ENCODE data around the gene PRKCZ.

PRKCZ gene

DNA sequence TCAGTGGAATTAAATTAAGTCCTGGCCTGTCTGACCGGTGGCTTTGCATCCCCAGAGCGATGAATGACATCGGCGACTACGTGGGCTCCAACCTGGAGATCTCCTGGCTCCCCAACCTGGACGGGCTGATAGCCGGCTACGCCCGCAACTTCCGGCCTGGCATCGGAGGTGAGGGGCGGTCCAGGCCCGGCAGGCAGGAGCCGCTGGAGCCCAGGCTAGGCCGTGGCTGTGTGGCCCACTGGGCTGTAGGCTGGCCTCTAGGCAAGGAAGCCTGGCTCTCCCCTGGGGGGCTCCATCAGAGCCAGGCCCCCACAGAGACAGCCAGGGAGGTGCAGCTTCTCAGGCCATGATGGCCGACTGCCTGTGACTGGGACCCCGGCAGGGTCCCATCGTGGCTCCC is 25.3 kb upstream of the PRKCZ start:
- DNase-seq (ENCODE audit: low read depth in 2 of 2): no peak

DNA sequence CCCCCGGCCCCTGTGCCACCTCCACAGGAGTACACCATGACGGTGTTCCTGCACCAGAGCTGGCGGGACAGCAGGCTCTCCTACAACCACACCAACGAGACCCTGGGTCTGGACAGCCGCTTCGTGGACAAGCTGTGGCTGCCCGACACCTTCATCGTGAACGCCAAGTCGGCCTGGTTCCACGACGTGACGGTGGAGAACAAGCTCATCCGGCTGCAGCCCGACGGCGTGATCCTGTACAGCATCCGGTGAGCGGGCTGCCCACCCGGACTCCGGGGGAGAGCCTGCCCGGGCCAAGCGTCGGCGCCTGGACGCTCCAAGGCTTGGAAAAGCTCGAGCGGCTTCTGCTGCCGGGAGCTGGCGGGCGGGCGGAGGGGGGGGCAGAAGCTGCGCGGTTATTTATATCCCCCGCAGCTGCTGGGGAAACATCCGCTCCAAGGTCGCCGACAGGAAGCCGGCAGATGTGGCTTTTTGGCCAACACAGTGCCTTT is 24.7 kb upstream of the PRKCZ start:
- no peak for DNase-seq (ENCODE audit: low read depth in 2 of 2)

DNA sequence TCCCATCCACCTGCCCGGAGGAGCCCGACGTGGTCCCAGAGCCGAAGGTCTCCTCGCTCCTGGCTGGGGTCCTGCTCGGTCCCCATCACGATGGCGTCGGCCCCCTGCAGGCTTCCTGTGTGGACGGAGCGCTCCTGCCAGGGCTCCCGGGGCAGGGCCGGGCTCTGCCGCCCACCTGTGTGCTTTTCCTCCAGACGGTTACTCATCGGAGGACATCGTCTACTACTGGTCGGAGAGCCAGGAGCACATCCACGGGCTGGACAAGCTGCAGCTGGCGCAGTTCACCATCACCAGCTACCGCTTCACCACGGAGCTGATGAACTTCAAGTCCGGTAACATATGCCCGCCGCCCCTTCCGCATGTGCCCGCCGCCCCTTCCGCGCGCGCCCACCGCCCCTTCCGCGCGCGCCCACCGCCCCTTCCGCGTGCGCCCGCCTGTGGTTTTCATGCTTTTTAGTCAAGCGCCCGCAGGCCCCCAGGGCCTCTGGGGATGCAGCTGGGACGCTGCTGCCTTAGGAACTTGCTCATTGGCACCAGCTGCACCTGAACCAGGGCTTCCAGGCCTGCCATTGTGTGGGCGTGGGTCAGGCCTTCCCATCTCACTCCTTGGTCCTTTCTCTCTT is 22.1 kb upstream of the PRKCZ start:
- no peak for DNase-seq (ENCODE audit: low read depth in 2 of 2)

DNA sequence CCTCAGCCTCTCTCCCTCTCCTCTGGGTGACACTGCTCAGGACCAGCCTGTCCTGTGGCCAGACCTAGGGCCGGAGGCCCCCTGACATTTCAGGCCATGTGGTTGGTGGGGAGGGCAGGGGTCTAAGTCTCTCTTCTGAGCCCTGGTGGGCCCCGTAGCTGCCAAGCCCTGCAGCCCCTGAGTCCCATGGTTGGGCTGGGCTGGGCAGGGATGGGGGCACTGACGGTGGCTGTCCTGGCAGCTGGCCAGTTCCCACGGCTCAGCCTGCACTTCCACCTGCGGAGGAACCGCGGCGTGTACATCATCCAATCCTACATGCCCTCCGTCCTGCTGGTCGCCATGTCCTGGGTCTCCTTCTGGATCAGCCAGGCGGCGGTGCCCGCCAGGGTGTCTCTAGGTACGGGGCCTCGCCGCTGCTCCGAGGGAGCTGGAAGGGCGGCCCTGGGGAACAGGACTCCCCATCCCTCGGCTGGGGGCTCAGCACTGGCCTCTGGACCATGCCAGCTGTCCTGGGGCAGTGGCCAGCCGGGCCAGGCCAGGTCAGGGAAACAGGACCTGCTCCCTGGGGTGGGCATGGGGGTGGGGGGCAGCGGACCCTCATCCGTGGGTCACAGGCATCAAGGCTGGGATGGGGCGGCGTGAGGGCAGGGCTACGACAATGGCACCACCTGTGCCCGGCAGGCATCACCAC is 21.2 kb upstream of the PRKCZ start:
- no peak for DNase-seq (ENCODE audit: low read depth in 2 of 2)

DNA sequence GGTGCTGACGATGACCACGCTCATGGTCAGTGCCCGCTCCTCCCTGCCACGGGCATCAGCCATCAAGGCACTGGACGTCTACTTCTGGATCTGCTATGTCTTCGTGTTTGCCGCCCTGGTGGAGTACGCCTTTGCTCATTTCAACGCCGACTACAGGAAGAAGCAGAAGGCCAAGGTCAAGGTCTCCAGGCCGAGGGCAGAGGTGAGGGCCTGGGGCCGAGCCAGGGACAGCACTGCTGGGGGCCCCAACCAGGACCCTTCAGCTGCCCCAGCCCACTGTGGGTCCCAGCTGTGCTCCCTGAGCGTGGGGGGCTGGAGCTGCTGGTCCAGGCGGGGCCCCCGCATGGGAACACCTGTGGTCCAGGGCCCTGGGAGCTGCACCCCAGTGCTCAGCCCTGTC is 20.6 kb upstream of the PRKCZ start:
- no peak for DNase-seq (ENCODE audit: low read depth in 2 of 2)

DNA sequence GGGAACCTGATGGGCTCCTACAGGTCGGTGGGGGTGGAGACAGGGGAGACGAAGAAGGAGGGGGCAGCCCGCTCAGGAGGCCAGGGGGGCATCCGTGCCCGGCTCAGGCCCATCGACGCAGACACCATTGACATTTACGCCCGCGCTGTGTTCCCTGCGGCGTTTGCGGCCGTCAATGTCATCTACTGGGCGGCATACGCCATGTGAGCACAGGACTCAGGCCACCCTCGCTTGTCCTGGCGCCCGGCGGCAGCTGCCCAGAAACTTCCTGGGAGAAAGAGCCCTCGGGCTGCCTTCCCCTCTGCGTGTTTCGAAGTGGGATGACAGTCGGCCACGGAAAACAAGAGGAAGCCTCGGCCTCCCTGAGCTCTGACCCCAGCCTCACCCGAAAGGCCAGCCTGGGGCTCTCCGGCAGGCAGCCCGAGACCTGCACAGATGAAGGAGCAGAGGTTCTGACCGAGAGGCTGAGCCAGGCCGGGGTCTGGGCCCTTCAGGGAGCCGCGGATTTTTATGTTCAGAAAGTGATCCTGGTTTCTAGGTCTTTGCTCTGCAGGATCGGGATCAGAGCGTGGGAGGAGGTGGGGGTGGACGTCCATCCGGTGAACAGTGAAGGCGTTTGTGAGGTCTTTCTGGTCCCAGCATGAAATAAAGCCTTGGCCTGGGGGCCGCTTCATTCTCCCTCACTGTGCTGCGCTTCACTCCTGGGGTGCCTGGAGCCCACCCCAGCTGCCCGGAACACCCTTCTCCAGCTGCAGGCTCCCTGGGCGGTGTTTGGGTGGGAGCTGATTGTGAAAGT is 19.9 kb upstream of the PRKCZ start:
- DNase-seq (ENCODE audit: low read depth in 2 of 2): no peak

DNA sequence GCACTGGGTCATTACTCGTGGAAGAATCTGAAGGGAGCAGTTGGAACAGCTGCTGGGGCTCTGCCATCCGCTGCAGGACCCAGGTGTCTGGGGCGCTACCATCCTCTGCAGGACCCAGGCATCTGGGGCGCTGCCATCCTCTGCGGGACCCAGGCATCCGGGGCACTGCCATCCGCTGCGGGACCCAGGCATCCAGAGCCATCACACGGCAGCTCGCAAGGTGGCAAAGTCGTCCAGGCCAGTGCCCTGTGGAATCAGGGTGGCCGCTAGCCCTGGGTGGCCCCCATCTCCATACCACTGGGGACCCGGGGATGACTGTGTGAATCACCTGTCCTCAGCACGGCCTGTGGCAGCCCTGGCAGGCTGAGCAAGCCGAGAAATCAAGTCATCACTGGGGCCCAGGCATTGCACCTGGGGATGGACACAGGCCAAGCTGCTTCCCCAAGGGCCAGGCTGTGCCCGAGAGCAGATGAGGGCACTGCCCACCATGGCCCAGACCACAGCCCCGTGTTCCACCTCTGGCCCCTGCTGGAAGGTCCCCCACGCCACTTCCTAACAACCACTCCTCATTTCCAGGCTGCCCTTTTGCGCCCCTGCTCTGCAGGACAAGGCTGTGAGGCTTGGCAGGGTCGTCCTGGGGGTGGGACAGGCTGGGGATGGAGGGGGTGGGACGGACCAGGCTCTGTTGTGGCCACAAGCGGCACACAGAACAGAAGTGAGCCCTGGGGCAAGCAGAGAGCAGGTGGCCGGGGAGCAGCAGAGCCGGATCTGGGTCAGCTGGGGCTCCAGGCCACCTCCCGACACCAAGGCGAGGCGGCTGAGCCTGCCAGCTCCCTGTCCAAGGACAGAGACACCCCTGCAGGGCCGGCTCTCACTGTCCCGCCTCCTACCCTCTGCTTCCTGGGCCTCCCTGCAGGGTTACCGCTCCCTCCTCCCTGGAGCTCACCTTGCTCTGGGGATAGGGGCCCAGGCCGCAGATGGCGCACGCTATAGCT is 18.4 kb upstream of the PRKCZ start:
- no peak for DNase-seq (ENCODE audit: low read depth in 2 of 2)

DNA sequence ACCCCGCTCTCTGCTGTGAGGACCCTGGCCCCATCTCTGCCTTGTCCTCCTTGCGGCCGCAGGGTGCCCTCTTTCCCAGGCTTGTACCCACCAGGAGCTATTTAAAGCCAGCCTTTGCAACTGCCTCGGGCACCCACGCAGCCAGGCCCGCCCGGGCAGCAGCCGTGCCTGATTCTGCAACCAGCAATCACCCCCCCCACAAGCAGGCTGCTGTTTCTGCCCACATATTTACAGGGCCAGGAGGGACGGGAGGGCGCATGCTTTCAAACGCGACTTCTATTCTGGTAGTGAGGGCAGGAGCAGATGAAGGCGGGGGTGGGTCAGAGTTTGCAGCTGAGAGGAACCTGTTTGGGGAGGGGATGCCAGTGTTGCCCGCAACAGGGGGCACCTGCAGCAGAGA is 17.5 kb upstream of the PRKCZ start:
- no peak for DNase-seq (ENCODE audit: low read depth in 2 of 2)

DNA sequence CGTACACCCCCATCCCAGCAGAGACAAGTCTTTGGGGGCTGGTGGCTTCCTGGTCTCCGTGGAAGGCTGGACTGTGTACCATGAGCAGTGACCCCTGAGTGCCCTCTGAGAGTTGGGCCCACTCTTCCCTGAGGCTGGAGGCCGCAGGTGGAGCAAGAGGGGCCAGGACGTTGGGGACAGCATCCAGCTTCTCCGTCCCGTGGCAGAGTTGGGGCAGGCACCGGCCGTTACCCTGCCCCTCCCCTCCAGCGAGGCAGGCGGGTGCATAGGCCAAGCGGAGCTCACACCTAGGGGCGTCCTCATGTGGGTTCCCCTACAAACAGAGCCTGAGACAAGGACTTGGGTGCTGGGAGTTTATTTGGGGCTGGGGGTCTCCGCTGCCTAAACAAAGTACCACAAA is 17.0 kb upstream of the PRKCZ start:
- no peak for DNase-seq (ENCODE audit: low read depth in 2 of 2)

DNA sequence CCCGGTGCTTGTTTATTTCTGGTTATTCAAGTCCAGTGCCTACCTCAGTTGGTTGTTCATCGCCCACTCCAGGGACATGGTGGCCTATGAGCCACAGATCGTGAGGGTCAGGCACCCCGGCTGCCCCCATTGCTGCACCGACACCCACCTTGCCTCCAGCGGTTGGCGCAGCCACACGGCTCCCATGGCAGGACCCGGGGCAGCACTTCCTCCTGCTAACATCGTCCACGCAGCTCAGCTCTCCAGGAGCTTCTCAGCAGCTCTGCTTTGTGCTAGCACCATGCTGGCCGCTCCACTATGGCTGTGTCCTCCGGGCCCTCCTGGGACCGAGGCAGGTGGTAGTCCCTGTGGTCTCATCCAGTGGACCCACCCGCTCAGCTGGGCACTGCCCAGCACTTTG is 13.9 kb upstream of the PRKCZ start:
- DNase-seq (ENCODE audit: low read depth in 2 of 2): no peak

DNA sequence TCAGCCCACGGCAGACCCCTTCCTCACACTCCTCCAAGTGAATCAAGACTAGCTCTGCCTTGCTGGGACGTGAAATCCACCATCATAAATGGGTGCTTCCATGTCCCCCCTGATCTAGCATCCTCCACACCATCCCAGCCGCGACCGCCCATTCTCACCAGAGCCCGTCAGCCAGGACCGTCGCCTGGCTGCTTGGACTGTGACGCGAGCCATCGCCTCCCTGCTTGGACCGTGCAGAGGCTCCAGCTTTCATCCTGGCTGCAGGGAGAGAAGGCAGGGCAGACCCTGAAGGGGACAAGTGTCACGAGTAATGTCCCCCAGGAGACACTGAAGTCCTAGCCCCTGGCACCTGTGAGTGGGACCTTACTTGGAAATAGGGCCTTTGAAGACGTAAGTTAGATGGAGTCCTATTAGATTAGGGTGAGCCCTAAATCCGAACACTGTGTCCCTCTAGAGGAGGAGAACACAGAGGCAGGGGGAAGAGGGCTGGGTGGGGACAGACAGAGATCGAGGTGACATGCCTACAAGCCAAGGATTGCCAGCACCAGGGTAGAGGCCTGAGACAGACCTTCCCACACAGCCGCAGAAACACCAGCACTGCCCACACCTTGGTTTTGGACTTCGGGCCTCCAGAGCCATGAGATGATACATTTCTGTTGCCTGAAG is 12.8 kb upstream of the PRKCZ start:
- DNase-seq (ENCODE audit: low read depth in 2 of 2): no peak

DNA sequence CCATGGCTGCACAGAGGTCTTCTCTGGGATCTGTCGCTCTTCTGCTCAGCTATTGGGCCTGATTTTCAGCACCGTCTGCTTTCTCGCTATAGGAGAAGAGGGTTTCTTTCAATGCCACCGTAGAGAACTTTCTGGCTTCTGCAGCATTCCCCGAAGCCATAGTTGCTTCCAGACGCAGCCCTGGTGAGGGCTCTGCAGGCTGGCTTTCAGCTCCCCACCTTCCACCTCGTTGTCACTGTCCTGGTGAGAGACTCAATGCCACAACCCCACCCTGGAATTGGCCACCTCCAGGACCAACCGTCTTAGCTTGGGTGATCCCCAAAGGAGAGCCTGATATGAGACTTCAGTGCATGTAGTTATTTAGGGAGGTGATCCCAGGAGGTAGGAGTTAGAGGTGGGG is 12.0 kb upstream of the PRKCZ start:
- no peak for DNase-seq (ENCODE audit: low read depth in 2 of 2)

DNA sequence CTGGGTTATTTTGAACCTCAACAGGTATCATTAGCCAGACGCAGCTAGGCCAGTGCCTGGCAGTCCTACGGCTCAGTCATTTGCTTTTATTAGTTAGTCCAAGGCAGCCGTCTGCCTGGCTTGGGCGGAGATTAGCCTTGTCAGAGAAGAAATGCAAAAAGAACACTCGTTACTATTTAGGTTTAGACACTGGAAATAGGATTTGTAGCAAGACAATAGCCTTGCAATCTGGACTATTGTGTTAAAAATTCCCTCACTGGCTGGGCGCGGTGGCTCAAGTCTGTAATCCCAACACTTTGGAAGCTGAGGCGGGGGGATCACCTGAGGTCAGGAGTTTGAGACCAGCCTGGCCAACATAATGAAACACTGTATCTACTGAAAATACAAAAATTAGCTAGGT is 11.0 kb upstream of the PRKCZ start:
- DNase-seq (ENCODE audit: low read depth in 2 of 2): no peak

DNA sequence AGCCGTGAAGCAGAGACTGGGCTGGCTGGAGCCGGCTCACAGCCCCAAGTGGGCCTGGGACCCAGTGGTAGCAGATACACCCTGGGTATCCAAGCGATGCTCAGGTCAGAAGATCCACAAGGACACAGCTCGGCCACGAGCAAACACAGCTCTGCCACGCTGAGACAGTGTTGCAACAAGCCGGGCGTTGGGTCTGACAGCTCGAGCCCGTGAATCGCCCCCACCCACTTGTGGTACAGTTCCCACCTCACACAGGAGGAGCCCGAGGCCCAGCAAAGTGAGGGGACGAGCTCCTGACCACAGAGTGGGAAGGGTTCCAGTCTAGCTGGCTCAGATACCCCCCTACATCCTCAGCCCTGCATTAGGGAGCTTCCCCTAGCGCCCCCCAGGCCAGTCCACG is 8.9 kb upstream of the PRKCZ start:
- no peak for DNase-seq (ENCODE audit: low read depth in 2 of 2)

DNA sequence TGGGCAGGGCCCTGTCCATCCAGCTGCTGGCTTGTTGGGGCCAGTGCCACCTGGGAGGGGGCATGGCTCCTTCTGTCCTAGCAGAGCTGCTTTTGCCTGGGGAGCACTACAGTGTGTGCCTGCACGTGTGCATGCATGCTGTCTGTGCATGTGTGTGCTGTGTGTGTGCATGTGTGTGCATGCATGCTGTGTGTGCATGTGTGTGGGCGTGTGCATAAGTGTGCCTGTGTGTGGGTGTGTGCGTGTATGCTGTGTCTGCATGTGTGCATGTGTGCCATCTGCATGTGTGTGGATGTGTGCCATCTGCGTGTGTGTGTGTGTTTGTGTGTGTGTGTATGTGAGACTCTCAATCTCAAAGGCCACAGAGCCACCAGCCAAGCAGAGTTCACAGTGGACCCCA is 8.3 kb upstream of the PRKCZ start:
- DNase-seq (ENCODE audit: low read depth in 2 of 2): no peak

DNA sequence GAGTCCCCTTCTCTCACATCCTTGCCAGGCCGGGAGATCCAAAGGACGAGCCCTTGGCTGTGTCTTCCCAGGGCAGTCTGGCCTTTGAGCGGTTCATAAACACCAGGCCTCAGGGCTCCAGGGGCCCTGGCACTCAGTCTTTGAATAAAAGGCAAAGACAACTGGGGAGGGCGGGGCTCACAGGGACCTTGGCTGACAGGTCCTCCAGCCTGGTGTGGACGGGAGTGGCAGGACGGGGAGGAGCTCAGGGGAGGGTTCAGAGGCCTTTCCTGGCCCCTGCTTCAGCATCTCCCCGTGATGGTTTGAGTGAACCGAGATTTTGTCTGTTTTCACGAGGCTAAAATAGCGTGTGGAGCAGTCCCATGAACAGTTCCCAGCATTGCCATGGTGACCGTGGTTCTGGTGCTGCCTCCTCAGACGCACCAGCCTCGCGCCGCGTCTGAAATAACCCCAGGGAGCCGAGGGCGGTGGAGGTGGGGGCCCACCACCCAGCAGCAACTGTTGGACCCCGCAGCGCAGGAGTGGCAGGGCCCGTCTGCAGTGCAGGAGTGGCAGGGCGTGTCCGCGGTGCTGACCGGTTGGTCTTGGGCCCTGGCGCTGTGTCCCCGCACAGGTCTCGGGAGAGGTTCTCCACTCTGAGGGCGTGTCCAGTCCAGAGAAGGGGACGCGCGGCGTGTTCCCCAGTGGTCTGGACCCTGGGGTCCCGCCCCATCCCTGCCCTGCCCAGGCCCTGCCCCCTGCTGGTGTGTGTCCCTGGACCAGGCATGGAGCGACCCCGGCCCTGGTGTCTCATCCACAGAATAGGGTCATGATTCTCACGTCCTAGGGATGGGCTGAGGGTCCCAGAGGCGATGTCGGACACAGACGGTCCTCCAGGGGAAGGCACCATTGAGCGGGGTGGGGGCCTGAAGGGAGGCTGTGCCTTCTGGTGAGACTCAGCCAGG is 7.1 kb upstream of the PRKCZ start:
- no peak for DNase-seq (ENCODE audit: low read depth in 2 of 2)

DNA sequence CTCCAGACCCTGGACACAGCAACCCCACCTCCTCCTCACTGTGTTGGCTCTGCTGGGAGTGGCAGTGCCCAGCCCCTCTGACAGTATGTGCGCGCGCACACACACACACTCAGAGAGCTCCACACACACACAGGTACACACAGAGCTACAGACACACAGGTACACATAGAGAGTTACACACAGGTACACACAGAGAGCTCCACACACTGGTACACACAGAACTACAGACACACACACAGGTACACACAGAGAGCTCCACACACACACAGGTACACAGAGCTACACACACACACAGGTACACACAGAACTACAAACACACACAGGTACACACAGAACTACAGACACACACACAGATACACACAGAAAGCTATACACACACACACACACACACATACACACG is 6.3 kb upstream of the PRKCZ start:
- DNase-seq (ENCODE audit: low read depth in 2 of 2): no peak

DNA sequence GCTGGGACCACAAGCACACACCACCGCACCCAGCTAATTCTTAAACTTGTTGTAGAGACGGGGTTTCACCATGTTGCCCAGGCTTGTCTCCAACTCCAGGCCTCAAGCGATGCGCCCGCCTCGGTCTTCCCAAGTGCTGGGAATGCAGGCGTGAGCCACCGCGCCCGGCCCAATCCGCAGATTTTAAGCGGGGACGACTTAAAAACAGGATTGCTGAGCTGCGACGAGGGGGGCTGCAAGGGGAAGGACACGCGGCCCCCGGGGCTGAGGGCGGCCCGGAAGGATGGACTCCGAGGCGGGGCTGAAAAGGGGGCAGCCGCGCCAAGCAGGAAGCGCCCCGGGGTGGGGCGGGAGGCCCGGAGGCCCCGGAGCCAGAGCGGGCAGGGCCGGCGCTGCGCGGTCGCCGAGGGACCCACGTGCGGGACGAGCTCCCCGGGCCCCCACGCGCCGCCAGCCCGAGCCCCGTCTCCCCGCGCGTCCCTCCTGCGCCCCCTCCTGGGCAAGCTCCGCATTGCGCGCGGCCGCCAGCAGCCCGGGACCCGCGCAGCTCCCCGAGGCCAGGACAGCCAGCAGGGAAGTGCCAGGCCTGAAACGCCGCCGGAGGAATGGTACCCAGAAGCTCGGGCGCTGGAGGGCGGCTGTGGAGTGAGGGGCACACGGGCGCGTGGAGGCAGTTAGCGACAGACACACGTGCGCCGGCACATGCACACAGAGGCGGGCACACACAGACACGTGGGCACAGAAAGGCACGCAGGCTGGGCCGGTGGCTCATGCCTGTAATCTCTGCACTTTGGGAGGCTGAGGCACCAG is 5.5 kb upstream of the PRKCZ start:
- peak; percentile 3 to 8 for DNase-seq (ENCODE audit: low read depth in 2 of 2)

DNA sequence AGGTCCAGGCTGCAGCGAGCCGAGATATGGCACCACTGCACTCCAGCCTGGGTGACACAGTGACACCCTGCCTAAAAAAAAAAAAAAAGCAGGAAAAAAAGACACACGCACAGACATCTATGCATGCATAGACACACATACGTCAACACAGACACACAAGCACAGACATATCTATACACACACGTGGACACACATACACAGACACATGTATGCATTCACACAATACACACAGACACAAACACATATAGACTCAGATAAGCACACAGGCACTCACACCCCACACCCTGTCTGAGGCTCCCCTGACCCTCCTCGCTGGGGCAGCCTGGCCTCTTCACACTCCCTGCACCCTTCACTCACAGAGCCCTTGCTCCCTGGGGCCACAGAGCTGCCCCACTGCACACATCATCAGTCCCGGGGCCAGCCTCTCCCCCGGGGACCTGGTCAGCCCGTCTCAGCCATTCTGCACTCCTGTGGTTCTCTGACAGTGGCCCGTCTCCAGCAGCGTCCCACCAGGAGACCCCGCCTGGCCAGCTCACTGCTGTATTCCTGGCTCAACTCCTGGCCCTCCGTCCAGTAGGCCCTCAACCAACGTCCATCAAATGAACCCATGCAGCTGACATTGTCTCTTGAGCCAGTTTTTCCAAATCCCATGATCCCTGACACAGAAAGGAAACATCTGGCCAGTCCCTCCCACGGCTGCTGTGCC is 4.6 kb upstream of the PRKCZ start:
- no peak for DNase-seq (ENCODE audit: low read depth in 2 of 2)
